LNCAP (cell line): ENCODE data around the gene CTSS.

Experiments
- TF ChIP-seq, protein P1 (sequence below): fragments of 450-650 bp; IDR thresholded peaks from 2 replicates; pipeline ENCODE4 v1.5.1; 2017; ENCODE audit warnings: mild to moderate bottlenecking

CTSS gene

DNA sequence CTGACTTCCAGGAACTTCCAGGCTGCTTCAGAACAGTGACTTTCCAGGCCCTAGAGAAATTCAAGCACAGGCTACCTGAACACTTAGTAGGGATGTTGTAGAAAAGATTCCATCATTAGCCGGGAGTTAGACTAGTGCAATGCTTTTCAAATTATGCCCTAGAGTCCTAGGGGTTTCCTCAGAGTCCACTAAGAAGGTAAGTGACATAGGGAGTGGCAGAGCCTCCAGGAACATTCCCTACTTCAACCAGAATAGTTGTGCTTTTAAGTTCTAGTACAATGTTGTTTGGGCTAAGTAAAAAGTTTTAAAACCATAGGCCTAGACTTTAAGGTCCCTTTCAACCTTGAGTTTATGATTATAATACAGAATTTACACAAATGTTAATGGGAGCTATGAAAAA is 59.5 kb downstream of the CTSS start:
- TF ChIP-seq, protein P1, sequence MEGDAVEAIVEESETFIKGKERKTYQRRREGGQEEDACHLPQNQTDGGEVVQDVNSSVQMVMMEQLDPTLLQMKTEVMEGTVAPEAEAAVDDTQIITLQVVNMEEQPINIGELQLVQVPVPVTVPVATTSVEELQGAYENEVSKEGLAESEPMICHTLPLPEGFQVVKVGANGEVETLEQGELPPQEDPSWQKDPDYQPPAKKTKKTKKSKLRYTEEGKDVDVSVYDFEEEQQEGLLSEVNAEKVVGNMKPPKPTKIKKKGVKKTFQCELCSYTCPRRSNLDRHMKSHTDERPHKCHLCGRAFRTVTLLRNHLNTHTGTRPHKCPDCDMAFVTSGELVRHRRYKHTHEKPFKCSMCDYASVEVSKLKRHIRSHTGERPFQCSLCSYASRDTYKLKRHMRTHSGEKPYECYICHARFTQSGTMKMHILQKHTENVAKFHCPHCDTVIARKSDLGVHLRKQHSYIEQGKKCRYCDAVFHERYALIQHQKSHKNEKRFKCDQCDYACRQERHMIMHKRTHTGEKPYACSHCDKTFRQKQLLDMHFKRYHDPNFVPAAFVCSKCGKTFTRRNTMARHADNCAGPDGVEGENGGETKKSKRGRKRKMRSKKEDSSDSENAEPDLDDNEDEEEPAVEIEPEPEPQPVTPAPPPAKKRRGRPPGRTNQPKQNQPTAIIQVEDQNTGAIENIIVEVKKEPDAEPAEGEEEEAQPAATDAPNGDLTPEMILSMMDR = no peak

DNA sequence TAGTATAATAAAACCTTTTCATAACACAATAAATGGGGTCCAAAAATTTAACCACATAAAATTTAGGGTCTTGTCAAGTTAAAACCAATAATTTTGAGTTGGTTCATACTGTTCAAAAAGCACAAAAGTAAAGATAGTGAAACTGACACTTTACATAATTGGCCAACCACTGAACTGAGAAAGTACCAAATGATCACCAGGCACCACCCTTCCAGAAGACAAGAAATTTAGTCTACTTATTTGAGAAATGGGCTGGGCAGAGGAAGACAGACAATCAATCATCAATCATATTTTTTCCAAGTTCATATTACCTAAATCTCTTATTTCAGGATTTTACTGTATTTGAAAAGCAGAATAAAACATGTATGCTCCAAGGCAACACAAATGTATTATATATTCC is 62.2 kb downstream of the CTSS start:
- TF ChIP-seq, protein P1 = no peak

DNA sequence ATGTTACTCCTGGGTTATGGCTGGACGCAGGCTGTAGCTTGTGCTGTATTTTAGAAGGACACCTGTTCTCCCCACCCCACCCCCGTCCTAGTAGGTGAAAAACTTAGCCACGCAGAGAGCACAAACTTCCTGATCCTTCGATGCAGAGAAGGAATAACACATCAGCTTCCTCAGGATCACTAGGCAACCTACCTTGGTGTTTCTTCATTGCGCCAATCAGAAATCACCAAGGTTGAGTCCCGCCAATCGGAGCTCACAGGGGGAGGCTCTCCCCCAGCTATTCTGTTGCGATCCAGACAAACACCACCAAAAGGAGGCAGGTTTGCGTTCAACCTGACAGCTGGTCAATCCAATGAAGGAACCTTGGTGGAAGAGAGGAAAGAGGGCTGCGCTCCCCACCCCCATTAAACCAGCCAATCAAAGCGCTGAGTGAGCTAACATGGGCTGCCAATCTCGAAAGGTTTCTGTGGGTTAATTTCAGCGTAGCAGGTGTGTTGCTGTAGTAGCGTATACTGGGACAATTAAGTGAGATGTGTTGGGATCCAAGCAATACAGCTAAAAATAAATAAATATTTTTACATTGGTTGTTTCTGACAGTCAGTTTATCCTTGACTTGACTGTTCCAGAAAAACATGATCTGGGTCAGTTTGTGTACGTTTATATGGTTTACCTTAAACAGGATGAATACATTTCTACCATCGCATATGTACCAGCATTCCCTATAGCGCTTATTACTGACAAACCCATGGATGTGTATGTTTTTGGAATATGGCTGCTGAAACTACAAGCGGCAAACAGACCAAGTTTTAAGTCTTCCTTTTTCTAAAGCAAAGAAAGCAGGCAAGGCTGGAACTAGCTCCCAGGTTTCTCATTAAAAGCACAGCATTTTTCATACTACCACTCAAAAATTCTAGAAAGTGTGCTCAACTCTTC is 68.3 kb downstream of the CTSS start, which contains the start of gene GOLPH3L:
Gene GOLPH3L, minus strand, starts transcription at position 160 of the 933 bp plus-strand sequence. CDS start 2,316 bp downstream, outside the sequence.
- TF ChIP-seq, protein P1 = no peak

DNA sequence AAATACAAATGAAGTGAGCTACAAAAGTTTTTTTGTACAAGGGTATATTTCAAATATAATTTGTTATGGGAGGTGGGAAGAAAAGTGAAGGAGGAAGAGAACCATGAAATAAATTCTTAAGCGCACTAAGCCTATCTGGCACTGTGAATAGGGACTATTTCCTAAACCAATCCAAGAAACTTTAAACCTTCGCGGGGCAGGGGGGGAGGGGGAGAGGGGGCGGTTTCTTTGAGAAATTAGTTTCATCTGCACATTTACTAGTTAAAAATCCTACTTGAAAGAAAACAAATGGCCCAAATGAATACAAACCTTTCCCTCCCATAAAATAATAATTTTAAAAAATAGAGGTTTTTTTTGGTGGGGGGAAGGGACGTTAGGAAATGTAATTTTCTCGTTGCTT is 69.0 kb downstream of the CTSS start:
- TF ChIP-seq, protein P1 = no peak

DNA sequence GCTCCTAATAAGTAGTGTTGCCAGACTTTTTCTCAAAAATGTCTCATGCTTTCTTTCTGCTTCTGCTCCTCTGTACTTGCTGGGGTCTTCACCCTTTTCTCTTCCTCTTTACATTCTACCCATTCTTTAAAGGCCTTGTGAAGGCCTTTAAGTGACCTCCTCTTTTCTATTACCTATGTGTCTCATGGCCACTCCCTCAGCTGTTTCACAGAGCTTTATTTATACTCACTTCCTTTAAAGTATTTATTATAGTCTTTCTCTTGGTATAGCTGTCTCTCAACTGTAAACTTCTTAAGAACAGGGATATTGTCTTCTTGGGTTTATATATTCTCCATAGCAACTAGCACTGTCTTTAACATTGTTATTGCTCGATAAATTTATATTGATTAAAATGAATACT is 69.4 kb downstream of the CTSS start:
- TF ChIP-seq, protein P1 = no peak

DNA sequence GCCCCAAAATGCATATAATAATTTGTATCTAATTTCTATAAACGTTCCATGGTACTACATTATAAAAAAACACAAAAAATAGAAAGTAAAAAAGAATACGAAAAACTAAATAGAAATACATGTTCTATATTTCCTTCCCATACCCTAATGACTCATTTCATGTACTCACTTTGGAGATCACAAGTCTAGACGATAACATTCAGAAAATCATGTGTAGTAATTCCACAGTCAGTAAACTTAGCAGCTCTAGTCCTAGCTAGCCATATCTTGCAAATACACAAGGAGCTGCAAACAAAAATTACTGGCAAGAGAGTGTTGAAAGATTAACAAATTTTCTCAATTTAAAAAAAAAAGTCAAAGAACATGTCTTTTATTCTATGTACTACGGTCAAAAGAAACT is 70.0 kb downstream of the CTSS start:
- TF ChIP-seq, protein P1 = no peak

DNA sequence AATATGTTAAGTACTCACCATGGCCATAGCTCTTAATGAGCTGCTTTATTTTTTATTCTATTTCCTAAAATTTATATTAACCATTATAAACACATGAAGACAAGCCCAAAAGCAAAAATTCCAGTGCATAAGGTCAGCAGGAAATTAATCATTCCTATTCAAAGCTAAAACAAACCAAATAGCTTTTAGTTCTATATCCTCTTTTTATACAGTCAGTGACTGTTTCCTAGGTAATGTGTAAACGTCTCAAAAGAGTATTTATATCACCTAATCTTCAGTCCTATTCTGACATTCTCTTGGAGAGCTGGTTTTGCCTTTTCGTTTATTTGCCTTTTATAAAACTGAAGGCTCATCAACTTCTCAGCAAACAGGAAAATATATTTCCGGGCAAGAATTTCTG is 72.9 kb downstream of the CTSS start:
- TF ChIP-seq, protein P1 = no peak
